K562 (cell line): ENCODE data around the gene NQO2. TPM values are rescaled to one million over a fixed set of nuclear protein-coding genes. Genes with fewer than 3 reads are reported as not detected.
A peak's percentile ranks its signal among the peaks of the same experiment; 100 is the strongest.

Experiments
- ARID1B ChIP-seq: fragments of 450-650 bp; IDR thresholded peaks from 2 replicates; pipeline ENCODE4 v1.6.1; 2016; ENCODE audit warnings: antibody characterized with exemption, mild to moderate bottlenecking, inconsistent platforms
- CBX3 ChIP-seq, 2 experiments: IDR thresholded peaks; 1 replicate in 1 of 2; 2 replicates in 1 of 2; pipeline ENCODE4 v1.6.1; 2012; ENCODE audit warnings: inconsistent platforms in 2 of 2, low read length in 2 of 2, borderline replicate concordance in 1 of 2, control low read depth in 1 of 2
- CHCHD3 ChIP-seq: fragments of 250-450 bp; sonication (Bioruptor Pico); IDR thresholded peaks from 2 replicates; pipeline ENCODE4 v2.1.2; 2022; ENCODE audit warnings: mild to moderate bottlenecking
- CREM ChIP-seq: IDR thresholded peaks from 2 replicates; pipeline ENCODE4 v1.6.1; 2014; ENCODE audit warnings: antibody characterized with exemption, low read depth
- CXXC5 ChIP-seq: fragments of 250-450 bp; sonication (Bioruptor Pico); IDR thresholded peaks from 2 replicates; pipeline ENCODE4 v1.8.0; 2022; ENCODE audit warnings: inconsistent platforms, mild to moderate bottlenecking, moderate library complexity
- GABPA ChIP-seq: fragments of 200-800 bp; sonication (Bioruptor generic); conservative IDR thresholded peaks from 2 replicates; pipeline ENCODE4 v1.6.1; 2016; ENCODE audit warnings: low read depth, missing genetic modification characterization, missing compliant biosample characterization
- GATAD2A ChIP-seq: fragments of 450-650 bp; IDR thresholded peaks from 2 replicates; pipeline ENCODE4 v1.6.1; 2017
- HEY1 ChIP-seq: fragments of 250-450 bp; sonication (Bioruptor Pico); IDR thresholded peaks from 2 replicates; pipeline ENCODE4 v1.5.0; 2020; ENCODE audit warnings: mild to moderate bottlenecking, moderate library complexity, borderline replicate concordance
- KDM1A ChIP-seq, 2 experiments: fragments of 450-650 bp; IDR thresholded peaks; 2 replicates each; pipeline ENCODE4 v1.6.1; 2016; ENCODE audit warnings: mild to moderate bottlenecking in 2 of 2
- L3MBTL2 ChIP-seq: fragments of 450-650 bp; IDR thresholded peaks from 2 replicates; pipeline ENCODE4 v1.6.1; 2016; ENCODE audit warnings: mild to moderate bottlenecking, moderate library complexity
- NR3C1 ChIP-seq: sonication (generic); formaldehyde crosslinking; IDR thresholded peaks from 2 replicates; pipeline ENCODE4 v1.8.1; 2022; ENCODE audit warnings: missing genetic modification reagents
- PCBP2 ChIP-seq: fragments of 200-400 bp; formaldehyde crosslinking; IDR thresholded peaks from 2 replicates; pipeline ENCODE4 v1.6.1; 2018; ENCODE audit warnings: low read length, low read depth, mild to moderate bottlenecking, moderate library complexity; ENCODE audit not compliant: poor library complexity, severe bottlenecking
- PHF8 ChIP-seq: fragments of 200-600 bp; sonication (generic); IDR thresholded peaks from 2 replicates; pipeline ENCODE4 v1.6.1; 2012; ENCODE audit warnings: mixed run types, mild to moderate bottlenecking, inconsistent platforms, low read length, moderate library complexity, borderline replicate concordance
- PRMT5 ChIP-seq: sonication (generic); formaldehyde crosslinking; IDR thresholded peaks from 2 replicates; pipeline ENCODE4 v1.5.0; 2020; ENCODE audit warnings: missing genetic modification reagents
- PTRF ChIP-seq: fragments of 450-650 bp; IDR thresholded peaks from 2 replicates; pipeline ENCODE4 v1.6.1; 2016; ENCODE audit warnings: mild to moderate bottlenecking, missing genetic modification characterization, missing compliant biosample characterization
- PTTG1 ChIP-seq: fragments of 450-650 bp; IDR thresholded peaks from 2 replicates; pipeline ENCODE4 v1.6.1; 2016; ENCODE audit warnings: low read depth, mild to moderate bottlenecking, missing genetic modification characterization, missing compliant biosample characterization
- PYGO2 ChIP-seq: fragments of 450-650 bp; IDR thresholded peaks from 2 replicates; pipeline ENCODE4 v1.6.1; 2016; ENCODE audit warnings: mild to moderate bottlenecking, missing genetic modification characterization, moderate library complexity, missing compliant biosample characterization
- RBBP5 ChIP-seq: fragments of 200-600 bp; sonication (generic); IDR thresholded peaks from 2 replicates; pipeline ENCODE4 v1.6.1; 2012; ENCODE audit warnings: borderline replicate concordance, mild to moderate bottlenecking, low read length, control low read depth, inconsistent platforms; ENCODE audit not compliant: insufficient read depth, poor library complexity, severe bottlenecking
- SMARCC2 ChIP-seq: fragments of 450-650 bp; IDR thresholded peaks from 2 replicates; pipeline ENCODE4 v1.6.1; 2017; ENCODE audit warnings: antibody characterized with exemption, moderate library complexity, mild to moderate bottlenecking, low read depth
- ZNF445 ChIP-seq: fragments of 250-450 bp; sonication (Bioruptor Pico); IDR thresholded peaks from 2 replicates; pipeline ENCODE4 v1.4.0; 2020; ENCODE audit warnings: low read depth, mild to moderate bottlenecking, moderate library complexity
- ZNF583 ChIP-seq: fragments of 250-450 bp; sonication (Bioruptor Pico); IDR thresholded peaks from 2 replicates; pipeline ENCODE4 v1.4.0; 2020
- ZNF589 ChIP-seq: fragments of 200-800 bp; sonication (Bioruptor generic); IDR thresholded peaks from 2 replicates; pipeline ENCODE4 v1.6.1; 2016; ENCODE audit warnings: low read depth, missing genetic modification characterization, missing compliant biosample characterization
- polyA plus RNA-seq, 8 experiments: library from polyadenylated mRNA; depleted of rRNA in 4 of 8; stranded (reverse) in 5 of 8; unstranded in 3 of 8; fragments of >200 nt; fragmentation: Nextera tagmentation in 2 of 8; fragmentation: Illumina TruSeq in 1 of 8; extraction: Ambion mirVana in 2 of 8; extraction: Trizol in 1 of 8; gene quantifications; 2 replicates each; pipeline versions ENCODE4 v1.2.1 to v1.2.3, GENCODE V29; 2011 to 2014; ENCODE audit warnings: inconsistent platforms in 1 of 8, missing spikeins in 1 of 8
- total RNA-seq, 7 experiments: library from RNA; depleted of rRNA in 6 of 7; stranded (reverse); fragments of >200 nt in 6 of 7; fragmentation: Illumina TruSeq in 2 of 7; extraction: Trizol in 2 of 7; gene quantifications; 2 replicates each; pipeline versions ENCODE4 v1.2.1 to v1.2.3, GENCODE V29; 2011 to 2021; ENCODE audit warnings: low replicate concordance in 1 of 7
- TF ChIP-seq, protein P1 (sequence below): fragments of 200-800 bp; sonication (Bioruptor generic); IDR thresholded peaks from 2 replicates; pipeline ENCODE4 v1.6.1; 2017; ENCODE audit warnings: missing genetic modification characterization, missing compliant biosample characterization
- TF ChIP-seq, protein P2 (sequence below): sonication (generic); formaldehyde crosslinking; IDR thresholded peaks from 2 replicates; pipeline ENCODE4 v1.8.0; 2022; ENCODE audit warnings: missing genetic modification reagents, mild to moderate bottlenecking, moderate library complexity, borderline replicate concordance
- TF ChIP-seq, protein P3 (sequence below): conservative IDR thresholded peaks from 2 replicates; pipeline ENCODE4 v1.6.1; 2011; ENCODE audit warnings: low read depth, mild to moderate bottlenecking, low read length; ENCODE audit not compliant: control insufficient read depth

The NQO2 gene
- total and polyA plus RNA-seq, 9 of the 15 experiments (the other 6 are each of a cell fraction or from before 2014, with no cell fraction given) = 54.6 to 214 (median 116) TPM

DNA sequence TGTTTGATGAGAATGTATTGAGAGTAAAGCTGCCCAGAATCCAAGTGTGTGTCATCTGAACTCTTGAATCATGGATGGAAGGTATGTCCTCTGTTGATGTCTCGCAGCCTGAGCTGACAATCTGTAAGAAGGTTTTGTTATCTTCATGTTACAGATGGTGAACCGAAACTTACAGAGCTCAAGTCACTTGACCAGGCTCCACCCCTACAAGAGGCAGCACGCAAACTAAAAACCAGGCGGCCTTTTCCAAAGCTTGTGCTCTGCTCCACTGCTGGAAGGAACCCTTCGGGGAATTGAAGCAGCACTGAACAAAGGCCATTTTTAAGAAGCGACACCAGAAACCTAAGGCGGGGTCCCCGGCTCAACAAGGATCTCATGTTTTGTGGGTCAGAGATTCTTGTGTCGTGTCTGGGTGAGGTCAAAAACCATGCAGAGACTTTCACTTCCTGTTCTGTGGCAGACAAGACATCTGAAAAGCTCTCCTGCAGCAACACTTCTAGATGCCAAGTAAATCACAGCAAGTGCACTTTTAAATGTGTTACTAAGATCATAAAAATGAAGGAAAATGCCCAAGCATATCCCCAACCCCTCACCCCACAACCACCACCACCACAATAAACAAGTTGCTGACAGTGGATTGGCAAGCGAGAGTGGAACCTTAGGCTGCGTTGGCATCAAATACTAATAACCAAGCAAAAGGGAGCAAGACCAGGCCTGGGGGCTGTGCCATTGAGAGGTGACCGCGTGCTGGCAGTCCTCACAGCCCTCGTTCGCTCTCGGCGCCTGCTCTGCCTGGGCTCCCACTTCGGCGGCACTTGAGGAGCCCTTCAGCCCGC lies 27.3 kb downstream of the NQO2 start (continued):
- TF ChIP-seq CREM (0 out of 2 replicates have a peak, but pooled peaks have one; percentile 6), PTRF (tag) (0 out of 2 replicates have a peak, but pooled peaks have one; percentile 32), PRMT5 (CRISPR knock-in tag) (no peak), CXXC5 (CRISPR knock-in tag) (peak; percentile 72), PCBP2 (no peak), NR3C1 (CRISPR knock-in tag) (no peak), SMARCC2 (peak; percentile 63; the same call in 1 of the 2 replicates), CBX3 (IDR thresholded peaks at IDR 0.05; ENCODE audit: borderline replicate concordance in 1 of 2, low read length in 2 of 2) (peak in 1 of 2 experiments; percentile 65; a peak in 1 of 3 replicates), ZNF583 (CRISPR knock-in tag) (0 out of 2 replicates have a peak, but pooled peaks have one; percentile 31), GABPA (tag) (peak; percentile 64), CHCHD3 (CRISPR knock-in tag) (no peak), GATAD2A (peak; percentile 61; the same call in 1 of the 2 replicates), ZNF445 (no peak), L3MBTL2 (peak; percentile 92), PYGO2 (tag) (no peak), RBBP5 (peak; percentile 64), KDM1A (IDR thresholded peaks at IDR 0.05) (peak; percentile 92), HEY1 (peak; percentile 80; the same call in 1 of the 2 replicates), ARID1B (peak; percentile 95), PTTG1 (tag) (0 out of 2 replicates have a peak, but pooled peaks have one; percentile 25), ZNF589 (peak; percentile 18; the same call in 1 of the 2 replicates), PHF8 (peak; percentile 18; the same call in 1 of the 2 replicates)
- TF ChIP-seq, protein P1, sequence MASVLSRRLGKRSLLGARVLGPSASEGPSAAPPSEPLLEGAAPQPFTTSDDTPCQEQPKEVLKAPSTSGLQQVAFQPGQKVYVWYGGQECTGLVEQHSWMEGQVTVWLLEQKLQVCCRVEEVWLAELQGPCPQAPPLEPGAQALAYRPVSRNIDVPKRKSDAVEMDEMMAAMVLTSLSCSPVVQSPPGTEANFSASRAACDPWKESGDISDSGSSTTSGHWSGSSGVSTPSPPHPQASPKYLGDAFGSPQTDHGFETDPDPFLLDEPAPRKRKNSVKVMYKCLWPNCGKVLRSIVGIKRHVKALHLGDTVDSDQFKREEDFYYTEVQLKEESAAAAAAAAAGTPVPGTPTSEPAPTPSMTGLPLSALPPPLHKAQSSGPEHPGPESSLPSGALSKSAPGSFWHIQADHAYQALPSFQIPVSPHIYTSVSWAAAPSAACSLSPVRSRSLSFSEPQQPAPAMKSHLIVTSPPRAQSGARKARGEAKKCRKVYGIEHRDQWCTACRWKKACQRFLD (CRISPR knock-in tag) = peak; percentile 77; the same call in 1 of the 2 replicates
- TF ChIP-seq, protein P2, sequence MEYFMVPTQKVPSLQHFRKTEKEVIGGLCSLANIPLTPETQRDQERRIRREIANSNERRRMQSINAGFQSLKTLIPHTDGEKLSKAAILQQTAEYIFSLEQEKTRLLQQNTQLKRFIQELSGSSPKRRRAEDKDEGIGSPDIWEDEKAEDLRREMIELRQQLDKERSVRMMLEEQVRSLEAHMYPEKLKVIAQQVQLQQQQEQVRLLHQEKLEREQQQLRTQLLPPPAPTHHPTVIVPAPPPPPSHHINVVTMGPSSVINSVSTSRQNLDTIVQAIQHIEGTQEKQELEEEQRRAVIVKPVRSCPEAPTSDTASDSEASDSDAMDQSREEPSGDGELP (CRISPR knock-in tag) = no peak; the same call in 1 of the 2 replicates
- TF ChIP-seq, protein P3, sequence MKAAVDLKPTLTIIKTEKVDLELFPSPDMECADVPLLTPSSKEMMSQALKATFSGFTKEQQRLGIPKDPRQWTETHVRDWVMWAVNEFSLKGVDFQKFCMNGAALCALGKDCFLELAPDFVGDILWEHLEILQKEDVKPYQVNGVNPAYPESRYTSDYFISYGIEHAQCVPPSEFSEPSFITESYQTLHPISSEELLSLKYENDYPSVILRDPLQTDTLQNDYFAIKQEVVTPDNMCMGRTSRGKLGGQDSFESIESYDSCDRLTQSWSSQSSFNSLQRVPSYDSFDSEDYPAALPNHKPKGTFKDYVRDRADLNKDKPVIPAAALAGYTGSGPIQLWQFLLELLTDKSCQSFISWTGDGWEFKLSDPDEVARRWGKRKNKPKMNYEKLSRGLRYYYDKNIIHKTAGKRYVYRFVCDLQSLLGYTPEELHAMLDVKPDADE = no peak
